ENCODE measurements around the gene ALG1.
A peak's percentile ranks its signal among the peaks of the same experiment; 100 is the strongest.
"Not testable (repeated sequence)": the region's sequence is repeated elsewhere in the genome, so short reads cannot be mapped to it uniquely, and the experiment has no call there.

ALG1 gene

GRCh38 chr16:5045499-5046115 lies 26.0 kb upstream of the ALG1 start:
- DNase-seq = no peak

DNA sequence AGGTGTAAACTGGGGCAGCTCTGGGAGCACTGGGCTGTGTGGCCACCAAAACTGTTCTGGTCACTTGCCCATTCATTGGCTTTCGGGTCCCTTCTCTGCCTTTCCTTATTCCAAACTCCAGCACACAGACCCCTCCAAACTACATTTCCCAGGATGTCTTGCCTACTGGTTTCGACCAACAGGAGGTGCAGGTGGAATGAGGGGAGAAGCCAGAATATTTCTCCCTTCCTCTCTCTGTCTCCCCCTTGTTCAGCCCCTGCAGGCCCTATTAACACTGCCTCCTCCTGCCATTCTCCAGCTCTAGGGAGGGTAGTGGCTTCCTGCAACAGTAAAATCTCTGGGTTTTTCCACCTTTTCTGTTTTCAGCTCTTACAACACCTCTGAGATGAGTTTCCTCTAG lies 24.7 kb upstream of the ALG1 start:
- DNase-seq = no peak

DNA sequence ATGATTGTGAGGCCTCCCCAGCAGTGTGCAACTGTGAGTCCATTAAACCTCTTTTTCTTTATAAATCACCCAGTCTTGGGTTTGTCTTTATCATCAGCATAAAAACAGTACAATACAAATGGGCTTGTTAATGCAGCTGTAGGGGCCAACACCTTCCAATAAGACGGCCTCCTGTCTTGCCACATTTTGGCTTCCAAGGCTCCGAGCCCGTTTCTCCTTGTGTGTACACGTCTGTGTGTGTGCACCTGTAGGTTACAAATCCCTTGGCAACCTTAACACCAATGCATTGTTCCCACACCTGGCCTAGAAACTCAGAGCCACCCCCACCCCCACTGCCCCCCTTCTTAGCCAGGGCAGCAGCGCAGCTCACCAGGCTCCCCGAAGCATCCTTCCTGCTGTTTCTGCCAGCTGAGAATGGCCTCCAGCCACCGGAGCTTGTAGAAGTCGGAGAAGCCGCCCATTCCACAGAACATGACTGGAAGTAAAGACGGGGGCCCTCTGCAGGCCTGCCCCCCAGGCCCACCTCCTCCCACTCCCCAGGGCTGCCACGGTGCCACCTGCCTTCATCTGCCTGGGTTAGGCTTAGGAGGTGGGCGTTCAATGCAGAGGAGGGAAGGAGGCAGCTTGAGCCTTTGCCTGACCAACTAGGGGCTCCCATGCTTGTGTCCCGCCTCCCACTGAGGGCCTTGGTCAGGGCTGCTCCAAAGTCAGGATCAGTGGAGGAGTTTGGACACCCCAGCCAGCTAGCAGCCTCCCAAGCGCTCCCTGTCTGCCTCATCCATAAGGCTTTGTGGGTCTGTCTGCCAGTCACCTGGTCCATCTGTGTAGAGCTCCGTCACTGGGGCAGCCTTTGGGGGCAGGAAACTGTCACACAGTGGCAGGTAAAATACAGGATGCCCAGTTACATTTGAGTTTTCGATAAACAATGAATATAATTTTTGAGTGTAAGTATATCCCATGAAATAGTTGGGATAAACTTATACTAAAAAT lies 16.5 kb upstream of the ALG1 start:
- no peak for DNase-seq

DNA sequence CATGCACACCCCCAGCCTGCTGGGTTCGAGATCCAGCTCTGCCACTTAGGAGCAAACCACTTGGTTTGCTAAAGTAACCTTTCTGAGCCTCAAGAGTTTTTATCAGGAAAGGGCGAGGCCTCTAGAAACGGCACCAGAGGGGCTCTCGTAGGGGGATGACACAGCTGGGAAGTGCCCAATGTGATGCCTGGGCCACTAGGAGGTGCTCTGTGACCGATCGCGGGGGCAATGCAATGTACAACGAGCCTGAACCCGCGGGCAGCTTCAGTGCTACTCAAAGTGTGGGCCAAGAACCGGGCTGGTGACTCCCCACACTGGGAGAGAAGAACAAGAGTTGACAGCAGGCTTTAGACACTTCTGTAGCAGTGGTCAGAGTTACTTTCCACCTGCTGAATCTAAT lies 15.3 kb upstream of the ALG1 start:
- DNase-seq = peak; percentile 57

GRCh38 chr16:5058476-5058875 lies 13.2 kb upstream of the ALG1 start:
- no peak for DNase-seq

DNA sequence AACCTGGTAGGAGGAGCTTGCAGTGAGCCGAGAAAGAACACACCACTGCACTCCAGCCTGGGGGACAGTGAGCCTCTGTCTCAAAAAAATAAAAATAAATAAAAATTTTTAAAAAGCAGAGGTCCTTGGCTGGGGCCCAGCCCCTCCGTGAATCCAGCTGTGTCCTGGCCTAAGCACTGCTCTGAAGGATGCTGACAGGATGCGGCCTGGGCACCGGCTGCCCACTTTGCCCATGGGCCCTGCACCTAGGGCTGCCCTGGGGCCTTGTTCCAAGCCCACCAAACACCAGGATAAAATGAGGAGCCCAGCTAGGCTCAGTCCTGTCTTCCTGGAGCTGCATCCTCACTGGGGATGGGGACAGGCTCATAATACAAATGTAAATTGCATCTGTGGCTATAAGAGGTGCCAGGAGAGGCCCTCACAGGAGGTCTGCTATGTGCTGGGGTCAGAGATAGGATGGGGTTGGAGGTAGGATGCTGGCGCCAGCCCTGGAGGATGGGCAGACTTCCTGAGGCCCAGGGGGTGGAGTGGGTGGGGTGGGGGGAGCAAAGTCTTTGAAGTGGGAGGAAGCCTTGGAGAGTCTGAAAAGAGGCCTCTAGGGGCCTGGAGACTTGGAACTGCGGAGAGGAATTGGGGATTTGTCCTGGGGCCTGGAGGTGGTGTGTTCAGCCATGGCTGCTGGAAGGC lies 12.1 kb upstream of the ALG1 start:
- no peak for DNase-seq

- DNase-seq = no peak
These were observed 11.5 kb upstream of the ALG1 start for GRCh38 chr16:5060073-5060641.

DNA sequence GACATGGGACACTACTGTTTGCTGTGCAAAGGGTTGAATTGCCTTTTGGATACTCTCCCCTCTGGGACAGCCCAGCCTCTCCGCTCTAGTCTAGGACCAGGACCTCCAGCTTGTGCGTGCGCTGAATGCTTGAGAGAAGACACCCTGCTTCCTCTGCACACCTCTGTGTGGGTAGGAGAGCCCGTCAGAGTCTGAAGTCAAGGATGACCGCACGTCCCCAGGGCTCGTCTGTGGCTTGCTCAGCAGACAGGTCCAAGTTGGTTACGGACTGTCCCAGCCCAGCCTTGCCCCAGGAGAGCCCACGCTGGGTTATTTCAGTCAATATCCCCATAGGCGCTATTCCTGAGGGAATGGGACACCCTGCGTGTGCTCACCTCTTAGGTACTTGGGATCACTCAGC lies 9.6 kb upstream of the ALG1 start:
- DNase-seq = no peak

DNA sequence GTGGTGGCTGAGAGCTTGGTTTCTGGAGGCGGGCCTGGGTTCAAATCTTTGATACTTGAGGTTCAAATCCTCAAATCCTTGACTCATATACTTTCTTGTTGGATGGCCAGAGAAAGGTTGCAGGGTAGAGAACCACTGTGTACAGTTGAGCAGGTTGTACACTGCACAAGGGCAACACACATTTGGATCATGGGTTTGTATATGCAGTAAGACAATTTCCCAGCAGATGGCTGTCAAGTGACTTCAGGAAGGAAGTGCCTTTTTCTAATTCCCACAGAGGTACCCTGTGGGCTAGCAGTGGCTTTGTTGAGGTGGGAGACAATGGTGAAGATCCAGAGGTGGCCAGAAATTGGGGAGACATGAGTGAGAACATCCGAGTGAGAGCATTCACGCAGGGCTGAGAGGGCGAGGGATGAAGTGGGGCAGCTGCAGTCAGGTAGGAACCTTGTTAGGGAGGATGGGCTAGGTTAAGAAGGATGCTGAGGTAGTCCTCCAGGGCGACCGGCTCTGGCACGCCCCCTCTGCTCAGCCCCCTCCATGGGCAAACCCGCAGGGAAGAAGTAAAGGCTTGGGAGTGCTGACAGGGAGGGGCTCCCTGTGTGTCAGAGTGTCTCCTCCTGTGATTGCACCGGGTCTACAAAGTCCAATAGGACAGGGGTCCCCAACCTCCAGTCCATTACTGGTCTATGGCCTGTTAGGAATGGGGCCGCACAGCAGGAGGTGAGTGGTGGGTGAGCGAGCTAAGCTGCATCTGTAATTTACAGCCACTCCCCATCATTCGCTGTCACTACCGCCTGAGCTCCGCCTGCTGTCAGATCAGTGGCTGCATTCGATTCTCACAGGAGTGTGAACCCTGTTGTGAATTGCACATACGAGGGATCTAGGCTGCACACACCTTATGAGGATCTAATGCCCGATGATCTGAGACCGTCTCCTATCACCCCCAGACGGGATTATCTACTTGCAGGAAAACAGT lies 8.6 kb upstream of the ALG1 start:
- DNase-seq = no peak

- no peak for DNase-seq
These were observed 6.7 kb upstream of the ALG1 start for GRCh38 chr16:5064915-5065314.

GRCh38 chr16:5065326-5065725 lies 6.3 kb upstream of the ALG1 start:
- no peak for DNase-seq

DNA sequence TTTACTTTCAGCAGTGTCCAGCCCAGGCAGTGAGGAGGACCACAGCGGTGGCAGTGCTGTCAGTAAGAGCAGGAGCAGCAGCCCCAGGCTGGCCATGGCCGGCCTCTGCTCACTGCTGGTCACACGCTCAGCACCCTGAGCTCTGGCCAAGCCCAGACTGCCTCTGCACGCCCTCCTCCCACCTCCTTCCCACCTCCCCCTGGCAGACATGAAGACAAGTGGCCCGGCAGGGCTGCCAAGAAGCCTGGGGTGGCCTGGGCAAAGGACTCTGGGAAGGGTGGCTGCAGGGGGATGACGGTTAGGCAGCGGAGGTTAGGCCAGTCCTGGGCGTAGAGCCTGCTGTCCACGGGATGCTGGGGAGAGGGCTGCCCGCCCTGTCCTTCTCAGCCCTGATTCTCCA lies 5.8 kb upstream of the ALG1 start, which contains the start of gene C16orf89:
Gene C16orf89 (minus strand): TSS at position 144 of the 400 bp plus-strand sequence. CDS start 48 bp downstream, at position 96.
- DNase-seq = no peak

DNA sequence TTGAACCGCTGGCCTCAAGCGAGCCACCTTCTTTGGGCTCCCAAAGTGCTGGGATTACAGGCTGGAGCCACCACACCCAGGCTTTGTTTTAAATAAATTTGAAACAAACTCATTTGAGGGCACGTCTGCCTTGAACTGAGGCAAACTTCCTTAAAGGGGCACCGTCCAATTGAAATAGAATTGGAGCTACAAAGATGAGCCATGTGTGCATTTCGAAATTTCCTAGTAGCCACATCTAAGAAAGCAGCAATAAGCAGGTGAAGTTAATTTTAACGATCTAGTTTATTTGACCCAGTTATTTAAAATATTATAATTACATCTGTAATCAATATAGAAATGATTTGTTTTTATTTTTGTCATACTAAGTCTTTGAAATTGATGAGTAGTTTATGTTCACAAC lies 5.1 kb upstream of the ALG1 start:
- no peak for DNase-seq

GRCh38 chr16:5069048-5069447 lies 2.6 kb upstream of the ALG1 start:
- DNase-seq = no peak

GRCh38 chr16:5069854-5070253 lies 1.8 kb upstream of the ALG1 start:
- no peak for DNase-seq

- DNase-seq = no peak
These were observed 1.0 kb upstream of the ALG1 start for GRCh38 chr16:5070431-5071186.

- DNase-seq = no peak
These were observed 332 bp upstream of the ALG1 start for GRCh38 chr16:5071341-5071680.

DNA sequence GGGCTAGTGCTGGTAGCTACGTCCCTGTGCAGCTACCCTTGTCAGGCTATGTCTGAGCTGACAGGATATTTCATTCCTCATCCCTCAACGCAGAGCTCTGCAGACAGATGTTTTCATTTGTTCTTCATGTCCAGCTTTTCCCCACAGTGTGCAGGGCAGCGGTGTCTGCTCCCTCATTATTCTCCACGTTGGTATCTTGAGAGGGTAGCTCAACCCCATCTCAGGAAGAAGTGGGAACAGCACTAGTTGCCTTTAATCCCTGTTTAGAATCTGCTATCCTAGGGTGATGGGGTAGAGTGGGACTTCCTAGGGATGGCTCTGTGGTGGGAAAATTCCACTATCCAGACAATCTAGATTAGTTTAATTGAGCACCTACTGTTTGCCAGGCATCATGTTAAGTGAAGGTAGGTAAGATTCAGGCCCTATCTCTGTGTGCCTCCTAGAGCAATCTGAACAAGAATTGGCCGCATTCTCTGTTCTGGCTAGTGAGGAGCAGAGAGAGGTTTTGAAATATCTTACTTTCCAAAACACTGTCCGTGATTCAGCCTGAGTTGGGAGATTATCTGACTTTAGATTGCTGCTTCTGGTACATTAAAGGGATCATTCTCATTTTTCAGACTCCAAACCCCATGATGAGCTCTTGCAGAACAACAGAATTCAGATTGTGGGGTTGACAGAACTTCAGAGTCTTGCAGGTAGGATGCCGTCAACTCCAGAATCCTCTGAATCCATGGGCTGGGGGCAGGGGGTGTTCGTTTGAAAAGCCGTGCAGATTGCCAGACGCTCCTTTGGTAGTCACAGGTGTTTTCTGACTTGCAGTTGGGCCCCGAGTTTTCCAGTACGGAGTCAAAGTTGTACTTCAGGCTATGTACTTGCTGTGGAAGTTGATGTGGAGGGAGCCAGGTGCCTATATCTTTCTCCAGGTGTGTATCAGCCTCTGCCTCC lies 963 bp downstream of the ALG1 start:
- no peak for DNase-seq

- DNase-seq = no peak
These were observed 1.6 kb downstream of the ALG1 start for GRCh38 chr16:5073279-5073629.

DNA sequence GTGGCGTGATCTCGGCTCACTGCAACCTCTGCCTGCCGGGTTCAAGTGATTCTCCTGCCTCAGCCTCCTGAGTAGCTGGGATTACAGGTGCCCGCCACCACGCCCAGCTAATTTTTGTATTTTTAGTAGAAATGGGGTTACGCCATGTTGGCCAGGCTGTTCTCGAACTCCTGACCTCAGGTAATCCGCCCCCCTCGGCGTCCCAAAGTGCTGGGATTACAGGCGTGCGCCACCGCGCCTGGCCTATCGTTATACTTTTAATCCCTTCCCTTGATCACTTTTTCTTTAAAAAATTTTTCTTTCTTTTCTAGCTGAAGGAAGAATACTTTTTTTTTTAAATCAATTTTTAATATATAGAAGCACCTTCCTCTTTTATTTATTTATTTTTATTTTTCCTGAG lies 2.1 kb downstream of the ALG1 start:
- DNase-seq = not testable (repeated sequence)
